H1 (cell line): ENCODE results near the gene LCLAT1. TPM values are rescaled to one million over a fixed set of nuclear protein-coding genes. Genes with fewer than 3 reads are reported as not detected.

Experiments used
- CTCF ChIA-PET: fragments of 300-600 bp; sonication (Branson Sonifier 250); formaldehyde crosslinking; loops from one replicate; lab custom pipeline; 2021; ENCODE audit not compliant: partially characterized antibody; lab: Charles Lee
- POLR2A ChIA-PET: fragments of 300-600 bp; sonication (Branson Sonifier 250); formaldehyde crosslinking; loops from one replicate; lab custom pipeline; 2021; ENCODE audit warnings: inconsistent platforms; ENCODE audit not compliant: partially characterized antibody; lab: Charles Lee
- DNase-seq, 2 experiments: peaks; one replicate each; pipeline versions ENCODE4 v3.0.0 to v3.0.0-alpha.2; 2010 to 2022; ENCODE audit warnings: low spot score in 2 of 2, low read depth in 1 of 2, mixed read lengths in 1 of 2
- FAIRE-seq: peaks from 2 replicates; lab custom pipeline; 2011; peaks lifted over from hg19 to GRCh38; lab: Jason Lieb, UNC
- H2AFZ ChIP-seq: 2 replicates; pipeline ENCODE4 v1.8.1; 2012; ENCODE audit warnings: low read length, inconsistent platforms
- H2AK5ac ChIP-seq: 2 replicates; pipeline ENCODE4 v1.6.1; 2013; ENCODE audit warnings: low read depth, low read length
- H2BK120ac ChIP-seq: replicated peaks from 2 replicates; pipeline ENCODE3; 2013; ENCODE audit warnings: low read depth, low read length, inconsistent platforms
- H2BK12ac ChIP-seq: 2 replicates; pipeline ENCODE4 v1.6.1; 2013; ENCODE audit warnings: low read depth, low read length
- H2BK15ac ChIP-seq: 2 replicates; pipeline ENCODE4 v1.6.1; 2013; ENCODE audit warnings: low read length
- H2BK20ac ChIP-seq: 2 replicates; pipeline ENCODE4 v1.6.1; 2013; ENCODE audit warnings: low read length
- H2BK5ac ChIP-seq: 2 replicates; pipeline ENCODE4 v1.6.1; 2013; ENCODE audit warnings: low read depth, low read length
- H3K14ac ChIP-seq: 2 replicates; pipeline ENCODE4 v1.6.1; 2013; ENCODE audit warnings: inconsistent platforms; ENCODE audit not compliant: insufficient read length
- H3K18ac ChIP-seq: 2 replicates; pipeline ENCODE4 v1.6.1; 2013; ENCODE audit warnings: low read length; ENCODE audit errors: extremely low read depth
- H3K23ac ChIP-seq: 2 replicates; pipeline ENCODE4 v1.6.1; 2013; ENCODE audit warnings: inconsistent platforms; ENCODE audit not compliant: insufficient read length
- H3K23me2 ChIP-seq: 2 replicates; pipeline ENCODE4 v1.6.1; 2013; ENCODE audit warnings: low read depth, low read length
- H3K27ac ChIP-seq: 2 replicates; pipeline ENCODE4 v1.6.1; 2011; ENCODE audit warnings: low read depth, low read length, inconsistent platforms
- H3K27me3 ChIP-seq, 4 experiments: replicated peaks in 1 of 4; 1 replicate in 1 of 4; 2 replicates in 3 of 4; pipeline versions ENCODE4 v1.6.1 to v1.8.1; 2011 to 2013; ENCODE audit warnings: low read length in 3 of 4, mild to moderate bottlenecking in 3 of 4, inconsistent platforms in 2 of 4, mixed read lengths in 2 of 4, moderate library complexity in 1 of 4; ENCODE audit not compliant: control insufficient read depth in 3 of 4, insufficient read depth in 3 of 4; ENCODE audit errors: extremely low read depth in 1 of 4
- H3K36me3 ChIP-seq, 4 experiments: 2 replicates each; pipeline versions ENCODE4 v1.6.1 to v1.8.1; 2011 to 2013; ENCODE audit warnings: mild to moderate bottlenecking in 4 of 4, low read length in 3 of 4, moderate library complexity in 2 of 4, control low read depth in 1 of 4, inconsistent platforms in 1 of 4; ENCODE audit not compliant: insufficient read depth in 4 of 4, control insufficient read depth in 2 of 4
- H3K4ac ChIP-seq: replicated peaks from 2 replicates; pipeline ENCODE3; 2013; ENCODE audit warnings: low read length, low read depth, mixed read lengths, inconsistent platforms; ENCODE audit not compliant: insufficient read length
- H3K4me1 ChIP-seq, 4 experiments: replicated peaks in 1 of 4; 1 replicate in 1 of 4; 2 replicates in 3 of 4; pipeline versions ENCODE4 v1.6.1 to v1.8.1; 2011 to 2013; ENCODE audit warnings: low read length in 3 of 4, inconsistent platforms in 2 of 4, mixed read lengths in 1 of 4; ENCODE audit not compliant: insufficient read depth in 4 of 4, control insufficient read depth in 3 of 4
- H3K4me2 ChIP-seq, 2 experiments: 2 replicates each; pipeline versions ENCODE4 v1.6.1 to v1.8.1; 2011 to 2013; ENCODE audit warnings: low read depth in 2 of 2, low read length in 2 of 2, control low read depth in 1 of 2, inconsistent platforms in 1 of 2, mild to moderate bottlenecking in 1 of 2; ENCODE audit not compliant: insufficient read depth in 1 of 2
- H3K4me3 ChIP-seq, 4 experiments: fragments of 200-600, 300-600 bp in 1 of 4; sonication (generic), shearing (Covaris generic), sonication (Bioruptor Twin) in 1 of 4; 2 replicates each; pipeline versions ENCODE4 v1.5.1 to v1.8.1; 2011 to 2016; ENCODE audit warnings: low read length in 4 of 4, low read depth in 3 of 4, control low read depth in 2 of 4, inconsistent platforms in 2 of 4, mild to moderate bottlenecking in 2 of 4, mixed read lengths in 1 of 4, moderate library complexity in 1 of 4; ENCODE audit not compliant: insufficient read depth in 2 of 4; ENCODE audit errors: extremely low read depth in 1 of 4
- H3K56ac ChIP-seq: replicated peaks from 2 replicates; pipeline ENCODE3; 2013; ENCODE audit warnings: low read depth, mild to moderate bottlenecking, mixed read lengths, low read length, inconsistent platforms; ENCODE audit not compliant: insufficient read length
- H3K79me1 ChIP-seq: 2 replicates; pipeline ENCODE4 v1.6.1; 2013; ENCODE audit warnings: low read depth, low read length, control low read depth
- H3K79me2 ChIP-seq, 2 experiments: 2 replicates each; pipeline versions ENCODE4 v1.6.1 to v1.8.1; 2012 to 2013; ENCODE audit warnings: low read length in 2 of 2, mild to moderate bottlenecking in 2 of 2, inconsistent platforms in 1 of 2; ENCODE audit not compliant: insufficient read depth in 2 of 2, control insufficient read depth in 1 of 2
- H3K9ac ChIP-seq, 4 experiments: replicated peaks in 1 of 4; 1 replicate in 1 of 4; 2 replicates in 3 of 4; pipeline versions ENCODE4 v1.6.1 to v1.8.1; 2011 to 2013; ENCODE audit warnings: low read depth in 3 of 4, low read length in 3 of 4, control low read depth in 2 of 4, mild to moderate bottlenecking in 2 of 4, moderate library complexity in 2 of 4, inconsistent platforms in 1 of 4; ENCODE audit errors: extremely low read depth in 1 of 4
- H3K9me3 ChIP-seq, 2 experiments: 2 replicates each; pipeline versions ENCODE4 v1.6.1 to v1.8.1; 2012 to 2013; ENCODE audit warnings: mild to moderate bottlenecking in 2 of 2, moderate library complexity in 2 of 2, control low read depth in 1 of 2, inconsistent platforms in 1 of 2, low read depth in 1 of 2, low read length in 1 of 2, mixed read lengths in 1 of 2; ENCODE audit not compliant: insufficient read depth in 2 of 2
- H4K20me1 ChIP-seq, 2 experiments: replicated peaks in 1 of 2; 2 replicates each; pipeline versions ENCODE3 to v1.8.1; 2011 to 2013; ENCODE audit warnings: inconsistent platforms in 2 of 2, low read length in 2 of 2, mild to moderate bottlenecking in 1 of 2; ENCODE audit not compliant: insufficient read depth in 2 of 2, control insufficient read depth in 1 of 2
- H4K5ac ChIP-seq: 2 replicates; pipeline ENCODE4 v1.6.1; 2013; ENCODE audit warnings: low read length, low read depth, mixed read lengths, inconsistent platforms; ENCODE audit not compliant: insufficient read length
- H4K8ac ChIP-seq: 2 replicates; pipeline ENCODE4 v1.8.0; 2013; ENCODE audit warnings: mild to moderate bottlenecking, moderate library complexity, low read length, inconsistent platforms; ENCODE audit not compliant: insufficient read depth; ENCODE audit errors: extremely low read depth
- H4K91ac ChIP-seq: replicated peaks from 2 replicates; pipeline ENCODE3; 2013; ENCODE audit warnings: low read length, mixed read lengths, inconsistent platforms; ENCODE audit not compliant: insufficient read length
- BACH1 ChIP-seq: IDR thresholded peaks from 2 replicates; pipeline ENCODE4 v1.6.1; 2012; ENCODE audit warnings: low read length, improper control_type of control experiment
- BCL11A ChIP-seq, 2 experiments: IDR thresholded peaks; one replicate each; pipeline ENCODE4 v1.6.1; 2011; ENCODE audit warnings: low read depth in 2 of 2, low read length in 2 of 2, mild to moderate bottlenecking in 2 of 2
- KDM5A ChIP-seq: fragments of 200-600 bp; IDR thresholded peaks from 2 replicates; pipeline ENCODE4 v1.7.1; 2012; ENCODE audit warnings: mild to moderate bottlenecking, low read length, inconsistent platforms, mixed read lengths
- NANOG ChIP-seq: IDR thresholded peaks from 2 replicates; pipeline ENCODE4 v1.6.1; 2011; ENCODE audit warnings: low read length, low read depth, mild to moderate bottlenecking, inconsistent platforms; ENCODE audit not compliant: insufficient read depth, poor library complexity, severe bottlenecking
- PHF8 ChIP-seq: fragments of 200-600 bp; sonication (generic); conservative IDR thresholded peaks from 2 replicates; pipeline ENCODE4 v1.7.1; 2012; ENCODE audit warnings: low read depth, mild to moderate bottlenecking, inconsistent platforms, low read length, moderate library complexity
- POU5F1 ChIP-seq: IDR thresholded peaks from 2 replicates; pipeline ENCODE4 v1.6.1; 2011; ENCODE audit warnings: low read depth, mild to moderate bottlenecking, low read length, moderate library complexity
- SP2 ChIP-seq: IDR thresholded peaks from 2 replicates; pipeline ENCODE4 v1.6.1; 2012; ENCODE audit warnings: mild to moderate bottlenecking, low read length, inconsistent platforms
- TEAD4 ChIP-seq: IDR thresholded peaks from 2 replicates; pipeline ENCODE4 v1.6.1; 2012; ENCODE audit warnings: low read depth, low read length, inconsistent platforms, mixed read lengths
- WGBS, 2 experiments: shearing (Covaris generic) in 1 of 2; methylation state at CpG; one replicate each; pipeline versions ENCODE4 v1.1.6 to v1.1.7; 2013 to 2015; ENCODE audit warnings: low lambda C conversion rate in 2 of 2, mixed read lengths in 2 of 2, inconsistent platforms in 1 of 2, low coverage in 1 of 2, missing lambda C conversion rate in 1 of 2; ENCODE audit not compliant: insufficient replicate concordance in 2 of 2, insufficient coverage in 1 of 2, insufficient read length in 1 of 2; ENCODE audit errors: extremely low coverage in 1 of 2, missing lambda C conversion rate in 1 of 2; 5-methylcytosine and 5-hydroxymethylcytosine counted together
- polyA plus RNA-seq, 7 experiments: library from polyadenylated mRNA; depleted of rRNA in 3 of 7; stranded (reverse) in 5 of 7; unstranded in 2 of 7; fragments of >200 nt in 5 of 7; fragments of 200-250 nt in 2 of 7; gene quantifications; 1 replicate in 5 of 7; 2 replicates in 1 of 7; 4 replicates in 1 of 7; pipeline versions ENCODE4 v1.2.1 to v1.2.3, GENCODE V29; 2011 to 2013; ENCODE audit warnings: missing spikeins in 2 of 7, mixed read lengths in 2 of 7
- total RNA-seq: library from RNA; stranded (reverse); fragmentation: NEBNext Ultra II Directional; extraction: Animal tissue kit (Norgen Biotek cat#: 25700); gene quantifications from 2 replicates; pipeline ENCODE4 v1.2.1, GENCODE V29; 2021

Gene LCLAT1
- total and polyA plus RNA-seq, 2 of the 8 experiments (the other 6 are each of a cell fraction or from before 2014, with no cell fraction given): 7.6 to 22.0 TPM

- POLR2A ChIA-PET: interaction anchor here (0.9 kb wide), 1 partner anchor 50 kb away, joined by 4 read pairs; no protein-coding TSS in a partner anchor
- no peak for FAIRE-seq
- H3K79me1 ChIP-seq: no peaks in the 10 kb centered on the region
- TF ChIP-seq POU5F1 (no peak), BACH1 (no peak), SP2 (no peak), NANOG (no peak), BCL11A (IDR thresholded peaks at IDR 0.05; ENCODE audit: low read depth in 2 of 2, low read length in 2 of 2) (no peak), TEAD4 (no peak), PHF8 (no peak), KDM5A (no peak)
These were observed 164.5 kb downstream of the LCLAT1 start for GRCh38 chr2:30611583-30611982.

More at GRCh38 chr2:30611583-30611982, 164.5 kb downstream of the LCLAT1 start:
- Histone ChIP-seq H3K36me3 (no peaks in the 10 kb centered on the region), H3K18ac (peak overlapping the region; percentile 51; the same call in 1 of the 2 replicates), H3K4me1 (peaks cover 0 to 11% (median 8%) of the 10 kb centered on the region in 4 experiments; a peak in 3 of 7 replicates), H4K5ac (no peak overlapping the region), H3K14ac (no peak overlapping the region), H3K9ac (no peak overlapping the region), H2BK120ac (no peak overlapping the region), H3K23ac (peak overlapping the region; percentile 59), H3K27ac (no peak overlapping the region), H3K79me2 (no peaks in the 10 kb centered on the region), H3K4me3 (no peak overlapping the region), H3K23me2 (no peaks in the 10 kb centered on the region), H2AFZ (no peak overlapping the region), H2BK15ac (no peak overlapping the region), H4K8ac (no peak overlapping the region), H3K4ac (no peak overlapping the region), H4K20me1 (no peaks in the 10 kb centered on the region), H4K91ac (no peak overlapping the region), H3K9me3 (no peaks in the 10 kb centered on the region), H3K27me3 (no peaks in the 10 kb centered on the region), H2BK20ac (peak overlapping the region; percentile 94; the same call in 1 of the 2 replicates), H3K56ac (no peak overlapping the region), H3K4me2 (no peak overlapping the region), H2AK5ac (peak overlapping the region; percentile 84; the same call in 1 of the 2 replicates), H2BK12ac (no peak overlapping the region; the same call in 1 of the 2 replicates), H2BK5ac (no peak overlapping the region)
- DNase-seq: no peak
- CTCF ChIA-PET: interaction anchor here (0.6 to 1.2 kb wide), 7 partner anchors 10 to 447 kb away, joined by 3 to 5 read pairs (median 3); no protein-coding TSS in a partner anchor
- WGBS, 2 experiments: 92% methylated on average over 4 of the region's 4 CpGs; no CpG with 5 or more reads in 1 of the 2 experiments
